Nephron (organoid): ENCODE data around the gene MC1R.

Experiments
- H3K27ac Mint-ChIP-seq, 3 experiments: 2 replicates each; pipeline ENCODE4 v1.8.0; 2020; ENCODE audit warnings: mixed read lengths in 3 of 3, mild to moderate bottlenecking in 2 of 3, moderate library complexity in 1 of 3
- H3K27me3 Mint-ChIP-seq: 2 replicates; pipeline ENCODE4 v1.8.0; 2021; ENCODE audit warnings: low read depth, mild to moderate bottlenecking, moderate library complexity, mixed read lengths
- H3K36me3 Mint-ChIP-seq: 2 replicates; pipeline ENCODE4 v1.8.0; 2020; ENCODE audit warnings: low read depth, mixed read lengths
- H3K4me1 Mint-ChIP-seq: 2 replicates; pipeline ENCODE4 v1.8.0; 2020; ENCODE audit warnings: mixed read lengths
- H3K4me3 Mint-ChIP-seq, 3 experiments: 2 replicates each; pipeline ENCODE4 v1.8.0; 2020; ENCODE audit warnings: mild to moderate bottlenecking in 3 of 3, mixed read lengths in 3 of 3, moderate library complexity in 2 of 3
- H3K9me3 Mint-ChIP-seq: 2 replicates; pipeline ENCODE4 v1.8.0; 2020; ENCODE audit warnings: mixed read lengths
- CTCF ChIP-seq, 3 experiments: fragments of 200-600 bp; sonication (generic); IDR thresholded peaks; one replicate each; pipeline ENCODE4 v1.5.0; 2021; ENCODE audit warnings: antibody characterized with exemption in 3 of 3; ENCODE audit not compliant: unreplicated experiment in 3 of 3

MC1R gene

GRCh38 chr16:89887243-89887642, 31.4 kb upstream of the MC1R start:
- Mint-ChIP-seq H3K27ac (no peak overlapping the region), H3K36me3 (peaks cover 67% of the 10 kb centered on the region), H3K9me3 (no peaks in the 10 kb centered on the region), H3K4me1 (no peaks in the 10 kb centered on the region), H3K27me3 (peaks cover 4% of the 10 kb centered on the region), H3K4me3 (no peak overlapping the region)
- TF ChIP-seq CTCF (IDR thresholded peaks at IDR 0.05; ENCODE audit: unreplicated experiment in 3 of 3) = no peak

GRCh38 chr16:89890200-89890599, 28.5 kb upstream of the MC1R start:
- TF ChIP-seq CTCF (IDR thresholded peaks at IDR 0.05; ENCODE audit: unreplicated experiment in 3 of 3) = no peak
- no peak overlapping the region for H3K4me3 Mint-ChIP-seq
- H3K27ac Mint-ChIP-seq = no peak overlapping the region
- no peaks in the 10 kb centered on the region for H3K27me3 Mint-ChIP-seq
- H3K36me3 Mint-ChIP-seq = peaks cover 47% of the 10 kb centered on the region
- H3K4me1 Mint-ChIP-seq = no peaks in the 10 kb centered on the region
- no peaks in the 10 kb centered on the region for H3K9me3 Mint-ChIP-seq

GRCh38 chr16:89890886-89891657, 27.6 kb upstream of the MC1R start:
- no peak overlapping the region for H3K27ac Mint-ChIP-seq
- H3K9me3 Mint-ChIP-seq = no peaks in the 10 kb centered on the region
- no peak for TF ChIP-seq CTCF (IDR thresholded peaks at IDR 0.05; ENCODE audit: unreplicated experiment in 3 of 3)
- H3K36me3 Mint-ChIP-seq = peaks cover 48% of the 10 kb centered on the region
- H3K4me1 Mint-ChIP-seq = no peaks in the 10 kb centered on the region
- no peak overlapping the region for H3K4me3 Mint-ChIP-seq
- H3K27me3 Mint-ChIP-seq = no peaks in the 10 kb centered on the region

GRCh38 chr16:89892055-89892630, 26.5 kb upstream of the MC1R start:
- no peak overlapping the region for H3K27ac Mint-ChIP-seq
- H3K4me3 Mint-ChIP-seq = no peak overlapping the region
- TF ChIP-seq CTCF (IDR thresholded peaks at IDR 0.05; ENCODE audit: unreplicated experiment in 3 of 3) = no peak
- H3K4me1 Mint-ChIP-seq = no peaks in the 10 kb centered on the region
- H3K9me3 Mint-ChIP-seq = no peaks in the 10 kb centered on the region
- peaks cover 49% of the 10 kb centered on the region for H3K36me3 Mint-ChIP-seq
- no peaks in the 10 kb centered on the region for H3K27me3 Mint-ChIP-seq

GRCh38 chr16:89892635-89893034, 26.0 kb upstream of the MC1R start:
- H3K4me3 Mint-ChIP-seq = no peak overlapping the region
- H3K9me3 Mint-ChIP-seq = no peaks in the 10 kb centered on the region
- TF ChIP-seq CTCF (IDR thresholded peaks at IDR 0.05; ENCODE audit: unreplicated experiment in 3 of 3) = no peak
- peaks cover 49% of the 10 kb centered on the region for H3K36me3 Mint-ChIP-seq
- H3K27ac Mint-ChIP-seq = no peak overlapping the region
- no peaks in the 10 kb centered on the region for H3K4me1 Mint-ChIP-seq
- no peaks in the 10 kb centered on the region for H3K27me3 Mint-ChIP-seq
